GM06990 (cell line): Measurements from ENCODE around the gene TMEM217.

ENCODE experiments used
- DNase-seq: peaks from one replicate; pipeline ENCODE4 v3.0.0-alpha.2; 2011; ENCODE audit not compliant: insufficient read length; ENCODE audit errors: extremely low read depth
- H3K27me3 ChIP-seq: replicated peaks from 2 replicates; pipeline ENCODE4 v1.6.0; 2011; ENCODE audit warnings: low read length; ENCODE audit not compliant: control insufficient read depth, insufficient read depth
- H3K36me3 ChIP-seq: 2 replicates; pipeline ENCODE4 v1.5.1; 2011; ENCODE audit warnings: low read length; ENCODE audit not compliant: control insufficient read depth, insufficient read depth
- H3K4me3 ChIP-seq: replicated peaks from 2 replicates; pipeline ENCODE4 v1.5.1; 2011; ENCODE audit warnings: low read depth, mild to moderate bottlenecking, control low read depth, low read length
- CTCF ChIP-seq: IDR thresholded peaks from 2 replicates; pipeline ENCODE4 v1.5.1; 2011; ENCODE audit warnings: low read length, control low read depth, mild to moderate bottlenecking, inconsistent platforms; ENCODE audit not compliant: insufficient read depth, poor library complexity, severe bottlenecking

The TMEM217 gene

GRCh38 chr6:37168163-37168758 lies 89.7 kb downstream of the TMEM217 start:
- no peak overlapping the region for H3K4me3 ChIP-seq
- DNase-seq = no peak
- no peaks in the 10 kb centered on the region for H3K27me3 ChIP-seq
- no peak for TF ChIP-seq CTCF
- H3K36me3 ChIP-seq = peaks cover 2% of the 10 kb centered on the region

GRCh38 chr6:37162740-37163139 lies 95.2 kb downstream of the TMEM217 start:
- no peak for TF ChIP-seq CTCF
- no peak overlapping the region for H3K4me3 ChIP-seq
- no peaks in the 10 kb centered on the region for H3K36me3 ChIP-seq
- no peaks in the 10 kb centered on the region for H3K27me3 ChIP-seq
- DNase-seq = no peak
